Central memory CD4-positive, alpha-beta T cell (primary cell): ENCODE results near the gene ZNF484.
"Not testable (repeated sequence)": the region's sequence is repeated elsewhere in the genome, so short reads cannot be mapped to it uniquely, and the experiment has no call there.

Experiments used
- DNase-seq: peaks from one replicate; pipeline ENCODE4 v3.0.0; 2022

The ZNF484 gene

DNA sequence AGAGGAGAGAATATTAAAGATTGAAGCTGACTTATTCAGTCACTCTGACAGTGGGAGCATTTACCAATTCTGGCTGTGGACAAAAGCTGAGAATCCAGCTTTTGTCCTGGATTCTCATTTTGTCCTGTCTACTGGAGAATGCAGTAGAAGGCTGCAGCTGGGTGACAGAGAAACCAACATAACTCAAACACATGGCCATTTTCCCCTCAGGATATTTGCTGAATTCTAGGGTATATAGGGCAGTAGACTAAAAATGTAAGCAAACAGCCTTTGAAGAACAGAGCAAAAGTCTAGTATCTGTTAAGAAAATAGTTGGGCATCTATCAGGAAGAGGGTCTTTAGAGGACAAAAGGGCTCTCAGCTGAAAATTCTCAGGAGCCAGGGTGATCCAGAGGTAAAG lies 20.6 kb downstream of the ZNF484 start:
- no peak for DNase-seq

- DNase-seq = no peak
These were observed 24.1 kb downstream of the ZNF484 start for GRCh38 chr9:92853716-92854115.

GRCh38 chr9:92850898-92851297 lies 26.9 kb downstream of the ZNF484 start:
- DNase-seq = no peak

DNA sequence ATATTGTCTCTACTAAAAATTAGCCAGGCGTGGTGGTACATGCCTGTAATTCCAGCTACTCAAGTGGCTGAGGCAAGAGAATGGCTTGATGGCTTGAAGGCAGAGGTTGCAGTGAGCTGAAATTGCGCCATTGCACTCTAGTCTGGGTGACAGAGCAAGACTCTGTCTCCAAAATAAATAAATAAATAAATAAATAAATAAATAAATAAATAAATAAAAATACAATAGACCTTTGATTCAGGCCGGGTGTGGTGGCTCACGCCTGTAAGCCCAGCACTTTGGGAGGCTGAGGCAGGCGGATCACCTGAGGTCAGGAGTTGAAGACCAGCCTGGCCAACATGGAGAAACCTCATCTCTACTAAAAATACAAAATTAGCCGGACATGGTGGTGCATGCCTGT lies 29.1 kb downstream of the ZNF484 start:
- not testable (repeated sequence) for DNase-seq

- no peak for DNase-seq
These were observed 31.1 kb downstream of the ZNF484 start for GRCh38 chr9:92846662-92847145.

DNA sequence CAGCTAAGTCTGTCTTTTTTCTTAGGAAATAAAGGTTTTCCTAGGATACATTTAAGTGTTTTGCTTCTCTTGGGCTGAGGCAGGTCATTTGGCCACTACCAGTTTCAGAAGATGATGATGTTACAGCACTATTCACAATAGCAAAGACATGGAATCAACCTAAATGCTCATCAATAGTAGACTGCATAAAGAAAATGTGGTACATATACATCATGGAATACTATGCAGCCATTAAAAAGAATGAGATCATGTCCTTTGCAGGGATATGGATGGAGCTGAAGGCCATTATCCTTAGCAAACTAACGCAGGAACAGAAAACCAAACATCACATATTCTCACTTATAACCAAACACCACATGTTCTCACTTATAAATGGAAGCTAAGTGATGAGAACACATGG lies 39.4 kb downstream of the ZNF484 start:
- DNase-seq = not testable (repeated sequence)

GRCh38 chr9:92837191-92837590 lies 40.6 kb downstream of the ZNF484 start:
- DNase-seq = no peak

GRCh38 chr9:92829420-92829819 lies 48.4 kb downstream of the ZNF484 start:
- no peak for DNase-seq

DNA sequence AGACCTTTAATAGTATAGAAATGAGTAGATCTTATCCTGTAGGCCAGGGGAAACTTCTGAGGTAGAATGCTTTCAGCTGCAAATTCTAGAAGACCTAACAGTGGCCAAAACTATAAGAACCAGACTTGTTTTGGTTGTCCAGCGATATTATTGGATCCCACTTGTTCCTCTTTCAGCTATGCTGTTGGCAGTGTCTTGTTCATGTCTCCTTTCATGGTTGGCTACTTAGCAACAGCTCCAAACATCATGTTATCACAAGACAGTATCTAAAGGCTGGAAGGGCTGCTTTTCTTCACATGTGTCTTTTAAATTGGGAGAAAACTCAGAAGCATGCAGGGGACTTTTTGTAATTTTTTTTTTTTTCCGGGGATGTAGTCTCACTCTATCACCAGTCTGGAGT lies 52.8 kb downstream of the ZNF484 start:
- DNase-seq = not testable (repeated sequence)

GRCh38 chr9:92820964-92821363 lies 56.9 kb downstream of the ZNF484 start:
- no peak for DNase-seq

DNA sequence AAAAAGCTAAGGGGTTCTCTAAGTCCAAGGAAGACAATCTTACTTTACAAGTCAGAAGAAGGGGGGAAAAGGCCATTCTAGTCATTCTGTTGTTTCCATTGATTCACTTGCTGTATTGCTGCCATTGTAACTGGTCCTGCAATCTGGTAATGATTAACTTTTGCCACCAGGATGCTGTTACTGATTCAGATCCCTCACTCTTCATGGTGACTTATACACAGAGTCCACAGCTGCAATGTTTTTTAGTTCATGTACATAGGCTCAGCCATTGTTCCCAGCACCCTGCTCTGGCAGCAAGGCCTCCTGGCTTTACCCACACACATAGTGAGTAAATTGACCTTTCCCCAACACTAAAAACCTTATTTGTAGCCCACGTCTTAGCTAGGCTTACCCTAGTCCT lies 57.9 kb downstream of the ZNF484 start:
- DNase-seq = not testable (repeated sequence)

- DNase-seq = peak; percentile 6
These were observed 68.1 kb downstream of the ZNF484 start for GRCh38 chr9:92809629-92810326.

- DNase-seq = peak; percentile 36
These were observed 68.9 kb downstream of the ZNF484 start for GRCh38 chr9:92808726-92809451.

- DNase-seq = peak; percentile 24
These were observed 69.8 kb downstream of the ZNF484 start for GRCh38 chr9:92807757-92808725.

DNA sequence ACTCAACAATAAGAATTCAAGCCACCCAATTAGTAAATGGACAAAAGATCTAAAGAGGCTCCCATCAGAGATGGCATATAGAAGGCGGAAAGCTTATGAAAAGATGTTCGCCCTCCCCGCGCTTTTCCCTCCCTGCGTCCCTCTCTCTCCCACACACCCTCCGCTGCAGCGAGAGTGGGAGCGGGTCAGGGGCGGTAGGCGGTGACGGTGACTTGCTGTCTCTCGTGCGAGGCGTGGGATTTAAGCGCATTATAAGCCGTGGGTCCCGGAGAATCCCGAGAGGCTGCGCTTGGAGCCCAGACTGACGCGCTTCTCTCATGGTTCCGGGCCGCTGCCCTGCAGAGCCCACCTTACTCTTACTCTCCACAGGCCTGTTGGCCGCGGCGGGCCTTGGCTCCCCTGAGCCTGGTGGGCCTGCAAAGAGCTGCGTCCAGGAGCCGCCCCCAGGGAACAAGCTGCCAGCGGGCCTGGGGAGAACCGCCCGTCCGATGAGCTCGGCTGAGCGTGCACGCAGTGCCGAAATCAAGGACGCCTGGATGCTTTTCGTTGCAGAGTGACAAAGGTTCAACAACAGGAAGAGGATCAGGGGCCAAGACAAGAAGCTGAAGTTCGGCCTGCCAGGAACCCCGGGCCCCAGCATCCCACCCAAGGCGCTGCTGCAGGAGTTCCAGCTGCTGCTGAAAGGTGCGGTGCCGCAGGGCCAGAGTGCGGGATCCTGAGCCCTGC lies 70.6 kb downstream of the ZNF484 start:
- DNase-seq = no peak

- DNase-seq = no peak
These were observed 73.1 kb downstream of the ZNF484 start for GRCh38 chr9:92804727-92805126.

- DNase-seq = no peak
These were observed 79.5 kb downstream of the ZNF484 start for GRCh38 chr9:92798358-92798757.

GRCh38 chr9:92796337-92796804 lies 81.5 kb downstream of the ZNF484 start:
- not testable (repeated sequence) for DNase-seq

GRCh38 chr9:92795598-92796336 lies 82.1 kb downstream of the ZNF484 start:
- no peak for DNase-seq
